ENCODE results near the gene TMEM204.

Gene TMEM204

GRCh38 chr16:1488054-1488601, 45.3 kb upstream of the TMEM204 start (continued):
- no peak for TF ChIP-seq CSRNP3 (CRISPR knock-in tag; IDR thresholded peaks at IDR 0.05)
- TF ChIP-seq ISL1 (CRISPR knock-in tag; IDR thresholded peaks at IDR 0.05): no peak
- no peak for TF ChIP-seq ZC3H10 (CRISPR knock-in tag; IDR thresholded peaks at IDR 0.05)
- TF ChIP-seq CREB5 (CRISPR knock-in tag; IDR thresholded peaks at IDR 0.05; ENCODE audit: low read depth): no peak
- TF ChIP-seq ZFP30 (CRISPR knock-in tag; IDR thresholded peaks at IDR 0.05): no peak
- no peak for TF ChIP-seq CSDC2 (CRISPR knock-in tag; IDR thresholded peaks at IDR 0.05)
- no peak for TF ChIP-seq TCF4 (CRISPR knock-in tag; IDR thresholded peaks at IDR 0.05; ENCODE audit: borderline replicate concordance)
- TF ChIP-seq RARB (CRISPR knock-in tag; IDR thresholded peaks at IDR 0.05): no peak

- TF ChIP-seq CREB5 (CRISPR knock-in tag; IDR thresholded peaks at IDR 0.05; ENCODE audit: low read depth) (no peak), BACH2 (CRISPR knock-in tag; IDR thresholded peaks at IDR 0.05; ENCODE audit: borderline replicate concordance) (no peak), PATZ1 (CRISPR knock-in tag; IDR thresholded peaks at IDR 0.05; ENCODE audit: borderline replicate concordance) (no peak), ZNF70 (CRISPR knock-in tag; IDR thresholded peaks at IDR 0.05) (no peak), SNAI2 (CRISPR knock-in tag; IDR thresholded peaks at IDR 0.05) (no peak), PPARA (CRISPR knock-in tag; IDR thresholded peaks at IDR 0.05; ENCODE audit: borderline replicate concordance) (no peak), ZNF8 (CRISPR knock-in tag; IDR thresholded peaks at IDR 0.05) (no peak), OSR1 (CRISPR knock-in tag; IDR thresholded peaks at IDR 0.05) (no peak), ARNTL (CRISPR knock-in tag; IDR thresholded peaks at IDR 0.05; ENCODE audit: borderline replicate concordance, low read depth) (no peak), ESRRG (CRISPR knock-in tag; IDR thresholded peaks at IDR 0.05) (no peak), ZNF565 (CRISPR knock-in tag; conservative IDR thresholded peaks at IDR 0.05; ENCODE audit: low read depth) (no peak), ISL1 (CRISPR knock-in tag; IDR thresholded peaks at IDR 0.05) (no peak), ZFP3 (CRISPR knock-in tag; IDR thresholded peaks at IDR 0.05) (no peak), CSDC2 (CRISPR knock-in tag; IDR thresholded peaks at IDR 0.05) (no peak), GLIS3 (CRISPR knock-in tag; IDR thresholded peaks at IDR 0.05) (no peak)
- no peak for ATAC-seq
Measured at GRCh38 chr16:1488619-1489018, 44.8 kb upstream of the TMEM204 start, which contains the start of gene PTX4. PTX4 (minus strand) TSS chr16:1488944; CDS start chr16:1488909, 35 bp downstream.

- no peak for TF ChIP-seq CREB5 (CRISPR knock-in tag; IDR thresholded peaks at IDR 0.05; ENCODE audit: low read depth)
- no peak for TF ChIP-seq BACH2 (CRISPR knock-in tag; IDR thresholded peaks at IDR 0.05; ENCODE audit: borderline replicate concordance)
- no peak for TF ChIP-seq ZFP3 (CRISPR knock-in tag; IDR thresholded peaks at IDR 0.05)
- TF ChIP-seq OSR1 (CRISPR knock-in tag; IDR thresholded peaks at IDR 0.05): no peak
Measured at GRCh38 chr16:1489077-1489476, 44.4 kb upstream of the TMEM204 start.

GRCh38 chr16:1491327-1491726, 42.1 kb upstream of the TMEM204 start:
- no peak for ATAC-seq
- no peak for TF ChIP-seq RARB (CRISPR knock-in tag; IDR thresholded peaks at IDR 0.05)
- TF ChIP-seq TOX (CRISPR knock-in tag; IDR thresholded peaks at IDR 0.05; ENCODE audit: borderline replicate concordance): no peak
- no peak for TF ChIP-seq ZNF70 (CRISPR knock-in tag; IDR thresholded peaks at IDR 0.05)
- TF ChIP-seq TSHZ2 (CRISPR knock-in tag; IDR thresholded peaks at IDR 0.05): no peak
- no peak for TF ChIP-seq ISL1 (CRISPR knock-in tag; IDR thresholded peaks at IDR 0.05)
- TF ChIP-seq CREB5 (CRISPR knock-in tag; IDR thresholded peaks at IDR 0.05; ENCODE audit: low read depth): no peak
- TF ChIP-seq ZFP30 (CRISPR knock-in tag; IDR thresholded peaks at IDR 0.05): no peak
- TF ChIP-seq PATZ1 (CRISPR knock-in tag; IDR thresholded peaks at IDR 0.05; ENCODE audit: borderline replicate concordance): no peak
- no peak for TF ChIP-seq OSR1 (CRISPR knock-in tag; IDR thresholded peaks at IDR 0.05)
- no peak for TF ChIP-seq TCF4 (CRISPR knock-in tag; IDR thresholded peaks at IDR 0.05; ENCODE audit: borderline replicate concordance)
- TF ChIP-seq ZNF8 (CRISPR knock-in tag; IDR thresholded peaks at IDR 0.05): no peak

More at GRCh38 chr16:1489077-1489476, 44.4 kb upstream of the TMEM204 start:
- ATAC-seq: no peak
